GM21447 (cell line): ENCODE results near the gene BCL2A1.
A peak's percentile ranks its signal among the peaks of the same experiment; 100 is the strongest.
"Not testable (repeated sequence)": the region's sequence is repeated elsewhere in the genome, so short reads cannot be mapped to it uniquely, and the experiment has no call there.

Source experiments
- ATAC-seq: cut with Tn5 transposase; IDR thresholded peaks from one replicate; pipeline ENCODE4 v1.9.1; 2021; ENCODE audit not compliant: unreplicated experiment

Gene BCL2A1

DNA sequence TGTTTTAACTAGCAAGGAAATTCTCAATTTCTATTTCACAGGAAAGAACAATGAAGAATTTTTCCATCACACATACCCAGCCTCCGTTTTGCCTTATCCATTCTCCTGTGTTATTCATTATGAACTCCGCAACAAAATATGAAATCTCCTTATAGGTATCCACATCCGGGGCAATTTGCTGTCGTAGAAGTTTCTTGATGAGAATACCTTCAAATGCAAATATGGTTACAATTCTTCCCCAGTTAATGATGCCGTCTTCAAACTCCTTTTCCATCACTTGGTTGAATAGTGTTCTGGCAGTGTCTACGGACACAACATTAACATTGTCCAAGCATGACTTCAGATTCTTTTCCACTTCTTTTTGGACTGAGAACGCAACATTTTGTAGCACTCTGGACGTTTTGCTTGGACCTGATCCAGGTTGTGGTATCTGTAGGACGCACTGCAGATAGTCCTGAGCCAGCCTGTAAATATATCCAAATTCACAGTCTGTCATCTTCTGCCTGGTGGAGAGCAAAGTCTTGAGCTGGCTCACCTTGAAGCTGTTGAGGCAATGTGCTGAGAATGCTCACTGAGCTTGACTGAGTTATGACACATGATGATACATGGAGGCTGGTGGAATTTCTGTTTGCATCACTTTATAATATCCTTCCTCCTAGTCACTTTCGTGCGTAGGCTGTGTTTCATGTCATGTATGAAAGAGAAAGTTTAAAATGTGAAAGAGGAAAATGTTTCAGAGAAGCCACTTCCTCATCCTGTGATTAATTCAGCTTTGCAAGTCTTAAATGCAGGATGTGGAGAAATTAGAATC lies at the start of gene BCL2A1:
Gene BCL2A1, minus strand, starts transcription at position 573 of the 811 bp plus-strand sequence. Its CDS starts 77 bp downstream, at position 496.
- ATAC-seq, result peak; percentile 60

DNA sequence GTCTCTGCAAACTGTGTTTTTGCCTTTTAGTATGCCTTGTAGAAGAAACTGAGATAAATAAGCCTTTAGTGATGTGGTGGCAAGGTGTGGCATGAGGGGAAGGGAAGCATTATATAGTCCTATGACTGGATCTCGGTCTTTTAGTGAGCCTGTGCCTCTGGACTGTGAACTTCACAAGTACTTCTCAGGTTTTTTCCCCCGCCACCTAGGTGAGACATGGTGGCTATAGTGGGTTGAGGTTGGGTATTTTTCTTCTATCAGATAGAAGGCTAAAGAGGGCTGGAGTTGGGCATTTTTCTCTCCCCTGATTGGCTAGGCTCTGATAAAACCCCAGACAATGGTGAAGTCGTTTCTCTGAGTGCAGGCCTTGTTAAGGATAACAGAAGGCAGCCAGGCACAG lies 49.7 kb upstream of the BCL2A1 start:
- no peak for ATAC-seq

DNA sequence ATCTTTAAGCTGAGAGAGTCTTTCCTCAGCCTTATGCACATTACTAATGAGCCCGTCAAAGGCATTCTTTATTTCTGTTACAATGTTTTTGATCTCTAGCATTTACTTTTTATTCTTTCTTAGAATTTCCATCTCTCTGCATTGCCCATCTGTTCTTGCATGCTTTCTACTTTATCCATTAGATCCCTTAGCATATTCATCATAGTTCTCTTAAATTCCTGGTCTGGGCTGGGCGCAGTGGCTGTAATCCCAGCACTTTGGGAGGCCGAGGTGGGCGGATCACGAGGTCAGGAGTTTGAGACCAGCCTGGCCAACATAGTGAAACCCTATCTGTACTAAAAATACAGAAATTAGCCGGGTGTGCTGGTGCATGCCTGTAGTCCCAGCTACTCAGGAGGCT lies 49.2 kb upstream of the BCL2A1 start:
- not testable (repeated sequence) for ATAC-seq

DNA sequence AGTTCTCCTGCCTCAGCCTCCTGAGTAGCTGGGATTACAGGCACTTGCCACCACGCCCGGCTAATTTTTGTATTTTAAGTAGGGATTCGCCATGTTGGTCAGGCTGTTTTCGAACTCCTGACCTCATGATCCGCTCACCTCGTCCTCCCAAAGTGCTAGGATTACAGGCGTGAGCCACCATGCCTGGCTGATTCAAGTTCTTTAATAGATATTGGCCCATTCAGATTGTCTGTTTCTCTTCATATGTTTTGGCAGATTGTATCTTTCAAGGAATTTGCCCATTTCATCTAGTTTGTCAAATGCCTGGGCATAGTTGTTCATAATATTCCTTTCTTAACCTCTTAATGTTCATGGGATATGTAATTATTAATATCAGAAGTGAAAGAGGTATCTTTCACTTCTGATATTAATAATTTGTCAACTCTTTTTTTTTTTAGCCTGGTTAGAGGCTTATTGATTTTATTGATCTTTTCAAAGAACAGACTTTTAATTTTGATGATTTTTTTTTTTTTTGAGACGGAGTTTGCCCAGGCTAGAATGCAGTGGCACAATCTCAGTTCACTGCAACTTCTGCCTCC lies 48.3 kb upstream of the BCL2A1 start:
- ATAC-seq, result no peak

DNA sequence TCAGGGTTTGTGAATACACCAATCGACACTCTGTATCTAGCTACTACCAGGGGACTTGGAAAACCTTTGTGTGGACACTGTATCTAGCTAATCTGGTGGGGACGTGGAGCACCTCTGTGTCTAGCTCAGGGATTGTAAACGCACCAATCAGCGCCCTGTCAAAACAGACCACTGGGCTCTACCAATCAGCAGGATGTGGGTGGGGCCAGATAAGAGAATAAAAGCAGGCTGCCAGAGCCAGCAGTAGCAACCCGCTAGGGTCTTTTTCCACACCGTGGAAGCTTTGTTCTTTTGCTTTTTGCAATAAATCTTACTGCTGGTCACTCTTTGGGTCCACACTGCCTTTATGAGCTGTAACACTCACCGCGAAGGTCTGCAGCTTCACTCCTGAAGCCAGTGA lies 46.1 kb upstream of the BCL2A1 start:
- not testable (repeated sequence) for ATAC-seq

DNA sequence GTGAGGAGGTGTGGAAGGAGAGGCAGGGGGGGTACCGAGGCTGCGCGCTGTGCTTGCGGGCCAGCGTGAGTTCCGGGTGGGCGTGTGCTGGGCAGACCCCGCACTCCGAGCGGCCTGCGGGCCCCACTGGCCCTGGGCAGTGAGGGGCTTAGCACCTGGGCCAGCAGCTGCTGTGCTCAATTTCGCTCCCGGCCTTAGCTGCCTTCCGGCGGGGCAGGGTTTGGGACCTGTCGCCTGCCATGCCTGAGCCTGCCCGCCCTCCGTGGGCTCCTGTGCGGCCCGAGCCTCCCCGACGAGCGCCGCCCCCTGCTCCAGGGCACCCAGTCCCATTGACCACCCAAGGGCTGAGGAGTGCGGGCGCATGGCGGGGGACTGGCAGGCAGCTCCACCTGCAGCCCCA lies 45.5 kb upstream of the BCL2A1 start:
- not testable (repeated sequence) for ATAC-seq

DNA sequence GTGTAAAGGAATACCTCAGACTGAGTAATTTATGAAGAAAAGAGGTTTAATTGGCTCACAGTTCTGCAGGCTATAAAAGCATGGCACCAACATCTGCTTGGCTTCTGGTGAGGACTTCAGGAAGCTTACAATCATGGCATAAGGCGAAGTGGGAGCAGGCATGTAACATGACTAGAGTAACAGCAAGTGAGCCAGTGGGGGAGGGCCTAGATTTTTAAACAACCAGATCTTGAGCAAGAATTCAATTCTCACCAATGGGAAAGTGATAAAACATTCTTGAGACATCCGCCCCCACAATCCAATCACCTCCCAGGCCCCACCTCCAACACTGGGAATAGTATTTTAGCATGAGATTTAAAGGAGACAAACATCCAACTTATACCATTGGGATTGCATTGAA lies 44.2 kb upstream of the BCL2A1 start:
- no peak for ATAC-seq

DNA sequence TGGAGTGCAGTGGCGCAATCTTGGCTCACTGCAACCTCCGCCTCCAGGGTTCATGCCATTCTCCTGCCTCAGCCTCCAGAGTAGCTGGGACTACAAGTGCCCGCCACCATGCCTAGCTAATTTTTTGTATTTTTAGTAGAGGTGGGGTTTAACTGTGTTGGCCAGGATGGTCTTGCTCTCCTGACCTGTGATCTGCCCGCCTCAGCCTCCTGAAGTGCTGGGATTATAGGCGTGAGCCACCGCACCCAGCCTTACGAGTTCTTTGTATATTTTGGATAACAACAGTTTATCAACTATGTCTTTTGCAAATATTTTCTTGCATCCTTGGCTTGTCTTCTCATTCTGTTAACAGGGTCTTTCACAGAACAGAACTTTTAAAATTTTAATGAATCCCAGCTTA lies 43.2 kb upstream of the BCL2A1 start:
- not testable (repeated sequence) for ATAC-seq

DNA sequence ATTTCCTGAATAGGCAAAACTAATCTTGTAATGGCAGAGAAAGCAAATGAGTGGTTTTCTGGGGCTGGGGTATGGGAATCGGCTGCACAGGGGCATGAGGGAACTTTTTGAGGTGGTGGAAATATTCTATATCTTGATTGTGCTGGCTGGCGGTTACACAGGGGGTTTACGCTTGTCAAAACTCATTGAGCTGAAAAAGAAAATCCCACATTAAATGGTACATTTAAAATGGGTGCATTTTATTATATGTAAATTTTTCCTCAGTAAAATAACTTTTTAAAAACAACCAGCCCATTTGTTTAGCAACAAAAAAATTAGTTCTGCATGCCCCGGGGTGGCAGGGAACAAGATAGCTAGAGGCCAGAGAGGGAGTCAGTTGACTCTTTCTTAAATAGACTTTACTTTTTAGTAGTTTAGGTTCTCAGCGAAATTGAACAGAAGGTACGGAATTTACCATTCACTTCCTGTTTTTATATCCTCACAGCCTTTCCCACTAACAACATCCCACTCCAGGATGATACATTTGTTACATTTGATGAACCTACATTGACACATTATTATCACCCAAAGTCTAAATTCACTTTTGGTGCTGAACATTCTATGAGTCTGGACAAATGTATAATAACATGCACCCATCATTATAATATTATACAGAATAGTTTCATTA lies 41.2 kb upstream of the BCL2A1 start:
- ATAC-seq, result no peak

DNA sequence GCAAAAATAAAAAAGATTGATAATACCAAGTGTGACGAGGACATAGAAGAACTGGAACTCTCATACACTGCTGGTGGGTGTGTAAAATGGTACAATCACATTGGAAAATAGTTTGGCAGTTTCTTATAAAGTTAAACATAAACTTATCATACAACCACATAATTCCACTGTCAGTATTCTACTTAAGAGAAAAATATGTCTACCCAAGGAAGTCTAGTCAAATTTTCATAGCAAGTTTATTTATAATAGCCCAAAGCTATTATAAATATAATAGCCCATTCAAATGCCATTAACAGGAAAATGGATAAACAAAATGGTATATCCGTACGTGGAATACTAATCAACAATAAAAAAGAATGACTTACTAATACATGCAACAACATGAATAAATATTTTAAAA lies 40.6 kb upstream of the BCL2A1 start:
- no peak for ATAC-seq

DNA sequence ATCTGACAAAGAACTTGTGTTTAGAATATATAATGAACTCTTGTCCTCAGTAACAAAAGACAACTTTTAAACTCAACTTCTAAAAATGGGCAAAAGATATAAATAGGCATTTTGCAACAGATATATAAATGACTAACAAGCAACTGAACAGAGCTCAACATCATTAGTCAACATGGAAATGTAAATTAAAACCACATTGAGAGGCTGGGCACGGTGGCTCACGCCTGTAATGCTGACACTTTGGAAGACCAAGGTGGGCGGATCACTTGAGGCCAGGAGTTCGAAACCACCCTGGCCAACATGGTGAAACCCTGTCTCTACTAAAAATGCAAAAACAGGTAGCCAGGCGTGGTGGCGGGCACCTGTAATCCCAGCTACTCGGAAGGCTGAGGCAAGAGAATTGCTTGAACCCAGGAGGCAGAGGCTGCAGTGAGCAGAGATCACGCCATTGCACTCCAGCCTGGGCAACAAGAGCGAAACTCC lies 40.1 kb upstream of the BCL2A1 start:
- ATAC-seq, result not testable (repeated sequence)

DNA sequence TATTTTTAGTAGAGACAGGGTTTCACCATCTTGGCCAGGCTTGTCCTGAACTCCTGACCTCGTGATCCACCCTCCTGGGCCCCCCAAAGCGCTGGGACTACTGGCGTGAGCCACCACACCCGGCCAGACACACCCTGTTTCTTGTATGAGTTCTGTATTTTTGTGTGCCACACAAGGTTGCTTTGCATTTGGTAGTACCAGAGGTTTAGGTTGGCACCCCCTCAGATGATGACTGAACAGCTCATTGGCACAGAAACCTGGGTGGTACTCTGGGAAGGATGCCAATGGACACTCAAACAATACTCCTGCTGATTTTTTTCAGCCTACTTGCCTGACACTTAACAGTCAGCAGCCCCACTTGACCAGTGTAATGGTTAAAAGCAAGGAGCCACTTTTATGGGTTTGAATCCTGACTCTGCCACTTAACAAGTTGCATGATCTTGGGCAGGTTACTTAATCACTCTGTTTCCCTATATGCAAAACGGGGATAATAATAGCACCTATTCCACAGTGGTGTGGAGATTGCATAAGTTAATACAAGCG lies 39.2 kb upstream of the BCL2A1 start:
- peak; percentile 29 for ATAC-seq

DNA sequence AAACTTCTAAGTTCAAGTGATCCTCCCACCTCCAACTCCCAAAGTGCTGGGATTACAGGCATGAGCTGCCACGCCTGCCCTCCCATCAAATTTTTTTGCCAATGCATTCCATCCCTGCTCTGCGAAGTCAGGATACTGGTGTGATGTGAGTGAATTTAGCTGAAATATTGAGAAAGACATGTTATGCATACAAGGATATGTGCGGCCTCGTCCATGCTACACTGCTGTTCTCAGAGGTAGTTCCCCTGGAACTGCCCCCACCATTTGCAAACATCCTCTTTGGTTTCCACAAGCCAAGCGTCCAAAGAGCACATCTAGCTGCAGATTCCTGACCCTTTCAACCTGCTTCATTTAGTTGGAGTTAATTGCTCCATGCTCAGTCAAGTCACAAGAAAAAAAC lies 36.5 kb upstream of the BCL2A1 start:
- no peak for ATAC-seq

DNA sequence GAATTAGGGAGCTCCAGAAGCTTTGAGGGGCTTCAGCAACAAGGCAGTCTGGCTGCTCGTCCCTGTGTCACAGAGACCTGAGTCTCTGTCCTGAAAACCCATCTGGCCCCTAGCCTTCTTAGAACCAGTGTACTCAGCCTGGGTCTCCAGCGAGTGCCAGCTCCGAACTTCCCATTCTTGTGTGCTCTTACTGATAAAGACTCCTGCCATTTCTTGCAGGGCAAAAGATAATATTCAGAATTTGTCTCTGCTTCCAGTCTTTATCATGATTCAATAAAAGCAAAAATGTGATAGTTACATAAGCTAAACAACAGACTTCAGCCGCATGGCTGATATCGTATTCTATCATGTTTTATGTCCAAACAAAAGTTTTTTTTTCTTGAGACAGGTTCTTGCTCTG lies 36.0 kb upstream of the BCL2A1 start:
- no peak for ATAC-seq

DNA sequence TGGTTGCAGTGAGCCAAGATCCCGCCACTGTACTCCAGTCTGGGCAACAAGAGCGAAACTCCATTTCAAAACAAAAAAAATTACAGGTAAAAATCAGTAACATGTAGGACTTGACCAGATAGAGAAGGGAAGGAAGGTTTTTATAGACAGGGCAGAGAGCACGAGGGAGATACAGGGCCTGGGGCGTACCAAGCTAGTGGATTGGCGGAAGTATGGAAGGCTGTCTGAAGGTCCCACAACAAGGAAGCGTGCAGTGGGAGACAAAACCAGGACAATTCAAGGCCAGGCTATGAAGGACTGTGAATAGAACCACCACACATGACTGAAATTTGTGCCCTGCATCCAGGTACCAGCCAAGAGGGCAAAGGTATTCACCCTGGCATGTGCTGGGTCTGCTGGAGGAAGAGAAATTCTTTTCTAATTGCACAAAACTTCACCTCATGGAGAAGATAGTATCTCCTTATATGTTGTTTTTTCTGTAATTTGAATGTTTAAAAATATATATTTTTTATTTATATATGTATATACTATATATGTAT lies 33.0 kb upstream of the BCL2A1 start:
- no peak for ATAC-seq

DNA sequence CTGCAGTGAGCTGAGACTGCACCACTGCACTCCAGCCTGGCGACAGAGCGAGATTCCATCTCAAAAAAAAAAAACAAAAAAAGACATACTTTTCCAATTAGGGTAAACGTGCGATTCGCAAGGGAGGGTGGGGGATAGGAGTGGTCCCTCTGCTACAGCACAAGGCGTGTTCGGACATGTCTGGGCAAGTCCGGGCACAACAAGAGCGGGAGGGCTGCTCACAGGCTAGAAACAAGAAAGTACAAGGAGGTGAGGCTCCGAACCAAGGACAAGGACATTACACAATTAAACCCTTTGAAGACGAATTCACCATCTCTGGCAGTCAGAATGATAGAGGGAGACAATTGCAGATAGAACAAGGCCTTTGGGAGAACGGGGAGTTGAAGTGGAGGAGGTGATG lies 32.2 kb upstream of the BCL2A1 start:
- ATAC-seq, result no peak

DNA sequence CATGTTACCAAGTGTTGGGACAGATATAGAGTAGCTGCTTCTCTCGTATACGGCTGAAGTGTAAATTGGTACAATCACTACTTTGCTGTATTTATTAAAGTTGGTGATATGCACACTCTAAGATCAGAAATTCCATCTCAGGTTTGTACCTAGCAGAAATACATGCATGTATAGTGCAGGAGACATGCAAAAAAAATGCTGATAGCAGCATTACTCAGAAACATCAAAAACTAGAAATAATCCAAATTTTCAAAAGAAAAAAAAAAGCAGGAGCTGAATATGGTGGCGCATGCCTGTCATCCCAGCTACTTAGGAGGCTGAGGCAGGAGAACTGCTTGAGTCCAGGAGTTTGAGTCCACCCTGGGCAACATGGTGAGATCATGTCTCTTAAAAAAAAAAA lies 31.3 kb upstream of the BCL2A1 start:
- no peak for ATAC-seq

DNA sequence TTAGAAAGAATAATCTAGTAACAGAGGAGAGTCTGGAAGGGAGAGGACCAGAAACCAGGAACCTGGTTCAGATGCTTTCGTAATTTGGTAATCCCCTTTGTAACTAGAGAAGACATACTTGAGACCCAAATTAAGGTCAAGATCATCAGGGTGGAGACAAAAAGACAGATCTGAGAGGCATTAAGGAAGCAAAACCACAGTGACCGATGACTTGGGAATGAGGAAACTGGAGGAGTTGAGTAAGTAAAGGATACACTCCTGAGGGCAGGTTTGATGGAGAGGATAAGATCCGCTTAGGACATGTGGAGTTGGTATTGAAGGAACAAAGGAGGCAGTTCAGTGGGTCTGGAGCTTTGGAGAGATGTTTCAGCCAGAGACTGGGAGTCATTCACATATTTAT lies 23.6 kb upstream of the BCL2A1 start:
- ATAC-seq, result no peak

DNA sequence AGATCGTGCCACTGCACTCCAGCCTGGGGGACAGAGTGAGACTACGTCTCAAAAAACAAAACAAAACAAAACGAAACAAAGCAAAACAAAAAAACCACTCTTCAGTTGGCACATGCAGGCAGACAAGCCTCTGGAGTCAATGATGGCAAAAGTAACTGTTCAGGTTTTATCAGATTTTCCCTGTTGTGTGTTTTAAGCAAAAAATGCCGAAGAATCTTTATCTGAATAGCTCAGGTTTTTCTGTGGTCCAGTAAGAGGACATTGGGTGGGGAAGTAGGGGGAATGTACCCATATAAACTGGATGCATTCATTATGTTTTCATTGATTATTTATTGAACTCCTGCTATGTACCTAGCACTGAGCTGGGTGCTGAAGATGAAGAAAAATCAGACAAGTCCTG lies 20.8 kb upstream of the BCL2A1 start:
- ATAC-seq, result no peak

DNA sequence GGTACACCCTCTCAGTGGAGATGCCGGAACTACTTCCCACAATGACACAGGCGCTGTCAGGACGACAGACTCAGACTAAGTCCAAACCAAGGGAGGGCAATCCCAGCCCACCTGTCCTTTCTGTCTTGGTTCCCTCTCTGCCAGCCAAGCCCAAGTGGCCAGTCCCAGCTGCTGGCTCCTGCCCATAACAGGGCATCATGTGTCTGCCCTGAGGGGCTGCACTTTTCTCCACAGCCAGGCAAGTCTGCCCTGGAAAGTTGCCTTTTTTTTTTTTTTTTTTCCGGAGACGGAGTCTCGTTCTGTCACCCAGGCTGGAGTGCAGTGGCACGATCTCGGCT lies 20.0 kb upstream of the BCL2A1 start:
- ATAC-seq, result no peak

DNA sequence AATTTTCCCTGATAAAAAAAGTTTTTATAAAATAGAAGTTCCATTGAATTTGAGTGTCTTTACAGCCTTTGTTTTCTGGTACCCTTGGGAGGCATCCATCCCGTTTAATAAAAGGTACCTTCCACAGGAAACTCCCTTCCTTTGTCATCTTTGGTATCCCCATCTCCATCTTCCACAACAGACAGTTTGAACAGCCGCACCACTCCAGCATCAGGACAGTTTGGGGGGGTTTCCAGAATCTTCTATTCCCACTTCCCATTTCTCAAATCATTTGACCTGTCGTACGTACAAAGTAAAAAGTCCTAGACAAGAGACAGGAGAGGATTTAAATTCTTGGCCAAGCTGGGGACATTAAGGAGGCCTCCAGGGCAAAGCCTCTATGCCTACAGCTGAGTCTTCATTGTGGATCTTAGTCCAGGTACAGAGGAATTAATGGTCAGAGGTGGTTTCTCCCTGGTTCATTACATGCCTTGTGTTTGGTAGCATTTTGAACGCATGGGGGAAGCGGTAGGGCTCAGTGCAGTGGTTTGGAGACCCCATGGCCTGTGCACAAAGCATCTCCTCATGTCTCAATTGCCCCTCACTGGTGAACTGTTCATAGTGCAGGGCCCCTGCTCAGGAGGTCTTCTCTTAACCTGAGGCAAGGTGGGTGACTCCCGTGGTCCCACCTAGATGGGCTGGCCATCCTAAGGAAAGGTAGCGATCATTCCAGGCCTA lies 19.4 kb upstream of the BCL2A1 start:
- ATAC-seq, result no peak
